Gastroesophageal sphincter (tissue), 3 donors: ENCODE results near the gene PLAC1.

Experiments used
- CTCF ChIP-seq, 4 experiments: fragments of 200-600 bp in 2 of 4; fragments of 450-650 bp in 2 of 4; sonication (generic) in 1 of 4; IDR thresholded peaks; one replicate each; pipeline ENCODE4 v1.5.1; 2017 to 2019; ENCODE audit warnings: antibody characterized with exemption in 4 of 4, mild to moderate bottlenecking in 2 of 4, moderate library complexity in 2 of 4
- EP300 ChIP-seq: sonication (generic); formaldehyde crosslinking; IDR thresholded peaks from one replicate; pipeline ENCODE4 v1.6.1; 2017; ENCODE audit warnings: antibody characterized with exemption, mild to moderate bottlenecking
- POLR2A ChIP-seq, 2 donors: fragments of 450-650 bp; IDR thresholded peaks; one replicate each; pipeline ENCODE4 v1.6.1; 2017; ENCODE audit warnings: antibody characterized with exemption in 2 of 2, mild to moderate bottlenecking in 2 of 2, moderate library complexity in 1 of 2

- TF ChIP-seq CTCF (IDR thresholded peaks at IDR 0.05) (no peak), EP300 (no peak), POLR2A (IDR thresholded peaks at IDR 0.05) (no peak)
Measured at GRCh38 chrX:134650701-134651100, 7.6 kb downstream of the PLAC1 start.
